Measurements from ENCODE around the gene JAGN1. TPM values are rescaled to one million over a fixed set of nuclear protein-coding genes. Genes with fewer than 3 reads are reported as not detected.
"Not testable (repeated sequence)": the region's sequence is repeated elsewhere in the genome, so short reads cannot be mapped to it uniquely, and the experiment has no call there.

Gene JAGN1
- total RNA-seq, 4 donors from 2014 or later, result 22.0 to 80.6 (median 35.8) TPM

DNA sequence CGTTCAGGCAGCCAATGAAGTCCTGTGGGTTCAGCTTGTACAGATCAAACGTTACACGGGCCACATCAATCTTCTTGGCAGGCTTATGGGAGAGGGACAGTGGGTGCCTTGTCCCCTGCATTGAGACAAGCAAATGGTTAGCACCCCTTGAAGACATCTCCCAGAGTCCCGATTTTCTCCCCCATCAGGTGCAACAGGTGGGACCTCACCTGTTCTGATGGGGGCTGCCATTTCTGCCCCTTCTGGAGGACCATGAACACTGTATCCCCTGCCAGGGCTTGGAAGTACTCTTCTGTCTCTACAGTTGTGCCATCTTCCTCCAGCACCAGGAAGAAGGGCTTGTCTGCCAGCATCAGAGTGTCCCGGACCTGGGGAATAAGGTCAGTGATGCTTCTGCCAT is 20.5 kb upstream of the JAGN1 start:
- no peak for DNase-seq
- intact Hi-C loops (cut with DNase I; ENCODE audit: low total_unique reads), result loop anchor here (10.0 kb wide), 1 partner anchor 45 kb away; the partner anchor contains the start of gene IL17RC
- no peaks in the 10 kb centered on the region for H3K27me3 ChIP-seq
- no peaks in the 10 kb centered on the region for H3K9me3 ChIP-seq
- H3K4me1 ChIP-seq, result peaks cover 0 to 6% of the 10 kb centered on the region in 2 donors
- no peak overlapping the region for H3K4me3 ChIP-seq
- peak overlapping the region in 1 of 2 donors; percentile 88 for H3K27ac ChIP-seq
- no peaks in the 10 kb centered on the region for H3K36me3 ChIP-seq
- TF ChIP-seq POLR2A (IDR thresholded peaks at IDR 0.05), result no peak
- TF ChIP-seq, protein P1, sequence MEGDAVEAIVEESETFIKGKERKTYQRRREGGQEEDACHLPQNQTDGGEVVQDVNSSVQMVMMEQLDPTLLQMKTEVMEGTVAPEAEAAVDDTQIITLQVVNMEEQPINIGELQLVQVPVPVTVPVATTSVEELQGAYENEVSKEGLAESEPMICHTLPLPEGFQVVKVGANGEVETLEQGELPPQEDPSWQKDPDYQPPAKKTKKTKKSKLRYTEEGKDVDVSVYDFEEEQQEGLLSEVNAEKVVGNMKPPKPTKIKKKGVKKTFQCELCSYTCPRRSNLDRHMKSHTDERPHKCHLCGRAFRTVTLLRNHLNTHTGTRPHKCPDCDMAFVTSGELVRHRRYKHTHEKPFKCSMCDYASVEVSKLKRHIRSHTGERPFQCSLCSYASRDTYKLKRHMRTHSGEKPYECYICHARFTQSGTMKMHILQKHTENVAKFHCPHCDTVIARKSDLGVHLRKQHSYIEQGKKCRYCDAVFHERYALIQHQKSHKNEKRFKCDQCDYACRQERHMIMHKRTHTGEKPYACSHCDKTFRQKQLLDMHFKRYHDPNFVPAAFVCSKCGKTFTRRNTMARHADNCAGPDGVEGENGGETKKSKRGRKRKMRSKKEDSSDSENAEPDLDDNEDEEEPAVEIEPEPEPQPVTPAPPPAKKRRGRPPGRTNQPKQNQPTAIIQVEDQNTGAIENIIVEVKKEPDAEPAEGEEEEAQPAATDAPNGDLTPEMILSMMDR (IDR thresholded peaks at IDR 0.05), result no peak

DNA sequence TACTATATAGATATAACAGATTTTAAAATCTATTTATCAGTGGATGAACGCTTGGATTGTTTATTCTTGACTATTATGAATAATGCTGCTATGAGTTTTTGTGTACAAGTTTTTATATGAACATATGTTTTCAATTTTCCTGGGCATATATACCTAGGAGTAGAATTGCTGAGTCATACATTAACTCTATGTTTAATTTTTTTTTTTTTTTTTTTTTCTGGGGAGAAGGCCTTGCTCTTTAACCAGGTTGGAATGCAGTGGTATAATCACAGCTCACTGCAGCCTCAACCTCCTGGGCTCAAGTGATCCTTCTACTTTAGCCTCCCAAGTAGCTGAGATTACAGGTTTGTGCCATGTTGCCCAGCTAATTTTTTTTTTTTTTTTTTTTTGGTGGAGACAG is 19.4 kb upstream of the JAGN1 start:
- intact Hi-C loops (cut with DNase I; ENCODE audit: low total_unique reads), result no loop called here
- Histone ChIP-seq H3K27ac (no peak overlapping the region), H3K36me3 (no peaks in the 10 kb centered on the region), H3K4me1 (no peaks in the 10 kb centered on the region), H3K4me3 (no peak overlapping the region), H3K27me3 (no peaks in the 10 kb centered on the region), H3K9me3 (no peaks in the 10 kb centered on the region)
- TF ChIP-seq, protein P1 (IDR thresholded peaks at IDR 0.05), result no peak
- no peak for TF ChIP-seq POLR2A (IDR thresholded peaks at IDR 0.05)
- DNase-seq, result no peak

DNA sequence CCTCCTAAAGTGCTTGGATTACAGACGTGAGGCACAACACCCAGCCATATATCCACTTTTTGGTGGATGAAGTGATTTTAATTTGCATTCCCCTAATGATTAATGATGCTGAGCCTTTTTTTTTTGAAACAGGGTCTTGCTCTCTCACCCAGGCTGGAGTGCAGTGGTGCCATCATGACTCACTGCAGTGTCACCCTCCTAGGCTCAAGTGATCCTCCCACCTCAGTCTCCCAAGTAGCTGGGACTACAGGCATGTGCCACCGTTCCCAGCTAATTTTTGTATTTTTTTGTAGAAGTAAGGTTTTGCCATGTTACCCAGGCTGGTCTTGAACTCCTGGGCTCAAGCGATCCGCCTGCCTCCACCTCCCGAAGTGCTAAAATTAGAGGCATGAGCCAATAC is 18.3 kb upstream of the JAGN1 start:
- H3K27me3 ChIP-seq; H3K27ac ChIP-seq; H3K36me3 ChIP-seq; intact Hi-C loops (cut with DNase I; ENCODE audit: low total_unique reads); H3K4me3 ChIP-seq; H3K4me1 ChIP-seq; H3K9me3 ChIP-seq; DNase-seq: not testable (repeated sequence)

DNA sequence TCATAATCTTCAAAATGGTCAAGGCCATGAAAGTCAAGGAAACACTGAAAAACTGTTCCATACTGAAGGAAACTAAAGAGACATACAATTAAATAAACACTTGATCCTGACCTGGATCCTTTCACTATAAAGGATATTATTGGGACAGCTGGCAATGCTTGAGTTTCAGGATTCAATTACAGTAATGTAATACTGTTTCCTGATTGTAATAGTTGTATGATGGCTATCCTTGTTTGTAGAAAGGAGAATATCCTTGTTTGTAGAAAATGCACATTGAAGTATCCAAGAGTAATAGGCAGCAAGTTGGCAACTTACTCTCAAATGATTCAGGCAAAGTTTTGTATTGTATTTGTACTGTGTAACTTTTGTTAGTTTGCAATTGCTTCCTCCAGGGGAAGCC is 15.0 kb upstream of the JAGN1 start:
- H3K4me3 ChIP-seq, result no peak overlapping the region
- H3K9me3 ChIP-seq, result no peaks in the 10 kb centered on the region
- no peaks in the 10 kb centered on the region for H3K36me3 ChIP-seq
- peaks cover 0 to 5% of the 10 kb centered on the region in 2 donors for H3K4me1 ChIP-seq
- H3K27me3 ChIP-seq, result no peaks in the 10 kb centered on the region
- DNase-seq, result no peak
- intact Hi-C loops (cut with DNase I; ENCODE audit: low total_unique reads), result no loop called here
- TF ChIP-seq, protein P1 (IDR thresholded peaks at IDR 0.05), result no peak
- no peak for TF ChIP-seq POLR2A (IDR thresholded peaks at IDR 0.05)
- H3K27ac ChIP-seq, result no peak overlapping the region

DNA sequence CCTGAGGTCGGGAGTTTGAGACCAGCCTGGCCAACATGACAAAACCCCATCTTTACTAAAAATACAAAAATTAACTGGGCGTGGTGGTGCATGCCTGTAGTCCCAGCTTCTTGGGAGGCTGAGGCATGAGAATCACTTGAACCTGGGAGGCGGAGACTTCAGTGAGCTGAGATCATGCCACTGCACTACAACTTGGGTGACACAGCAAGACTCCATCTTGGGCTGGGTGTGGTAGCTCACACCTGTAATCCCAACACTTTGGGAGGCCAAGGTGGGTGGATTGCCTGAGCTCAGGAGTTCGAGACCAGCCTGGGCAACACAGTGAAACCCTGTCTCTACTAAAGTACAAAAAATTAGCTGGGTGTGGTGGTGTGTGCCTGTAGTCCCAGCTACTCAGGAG is 14.2 kb upstream of the JAGN1 start:
- H3K27ac ChIP-seq; H3K4me3 ChIP-seq; H3K36me3 ChIP-seq; H3K4me1 ChIP-seq; H3K27me3 ChIP-seq; intact Hi-C loops (cut with DNase I; ENCODE audit: low total_unique reads); H3K9me3 ChIP-seq; DNase-seq: not testable (repeated sequence)

DNA sequence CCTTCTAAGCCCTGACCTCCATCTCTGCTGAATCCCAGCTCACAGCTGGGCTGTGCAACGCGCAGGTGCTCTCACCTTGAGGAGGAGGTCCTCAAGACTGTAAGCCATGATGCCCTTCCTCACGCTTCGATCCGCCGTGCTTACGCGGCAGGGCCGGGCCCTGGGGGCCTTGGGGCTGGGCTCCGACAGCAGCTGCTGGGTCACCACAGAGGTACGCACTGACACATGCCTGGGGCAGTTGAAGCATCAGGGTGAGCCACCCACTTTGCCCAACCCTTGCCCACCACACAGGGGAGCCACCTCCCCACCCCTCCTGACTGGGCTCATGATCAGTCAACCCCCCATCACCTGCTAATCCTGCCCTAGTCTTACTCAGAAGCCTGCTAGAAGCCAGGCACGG is 13.4 kb upstream of the JAGN1 start:
- Histone ChIP-seq H3K27me3 (no peaks in the 10 kb centered on the region), H3K9me3 (no peaks in the 10 kb centered on the region), H3K27ac (no peak overlapping the region), H3K4me1 (peaks cover 0 to 5% of the 10 kb centered on the region in 2 donors), H3K4me3 (no peak overlapping the region), H3K36me3 (no peaks in the 10 kb centered on the region)
- TF ChIP-seq, protein P1 (IDR thresholded peaks at IDR 0.05), result no peak
- no peak for TF ChIP-seq POLR2A (IDR thresholded peaks at IDR 0.05)
- intact Hi-C loops (cut with DNase I; ENCODE audit: low total_unique reads), result no loop called here
- no peak for DNase-seq

Data from uterus (tissue), 4 donors.